HEK293 (cell line): ENCODE data around the gene ACADVL.
"Not testable (repeated sequence)": the region's sequence is repeated elsewhere in the genome, so short reads cannot be mapped to it uniquely, and the experiment has no call there.

ENCODE experiments used
- CTCF ChIP-seq: fragments of 450-650 bp; formaldehyde crosslinking; IDR thresholded peaks from 2 replicates; pipeline ENCODE4 v1.5.1; 2016; ENCODE audit warnings: missing biosample characterization, missing genetic modification characterization
- YY1 ChIP-seq: fragments of 450-650 bp; formaldehyde crosslinking; IDR thresholded peaks from 2 replicates; pipeline ENCODE4 v1.5.1; 2018; ENCODE audit warnings: missing biosample characterization, missing genetic modification characterization
- ZBTB44 ChIP-seq: fragments of 450-650 bp; IDR thresholded peaks from 2 replicates; pipeline ENCODE4 v1.5.1; 2018; ENCODE audit warnings: missing biosample characterization, mild to moderate bottlenecking, missing genetic modification characterization
- ZNF138 ChIP-seq: fragments of 450-650 bp; formaldehyde crosslinking; IDR thresholded peaks from 2 replicates; pipeline ENCODE4 v1.5.1; 2016; ENCODE audit warnings: missing biosample characterization, missing genetic modification characterization, borderline replicate concordance
- ZNF571 ChIP-seq: fragments of 450-650 bp; formaldehyde crosslinking; IDR thresholded peaks from 2 replicates; pipeline ENCODE4 v1.5.0; 2017; ENCODE audit warnings: missing biosample characterization, missing genetic modification characterization
- ZNF670 ChIP-seq: fragments of 450-650 bp; formaldehyde crosslinking; IDR thresholded peaks from 2 replicates; pipeline ENCODE4 v1.5.1; 2016; ENCODE audit warnings: missing biosample characterization, missing genetic modification characterization, low read depth
- ZNF776 ChIP-seq: fragments of 450-650 bp; formaldehyde crosslinking; IDR thresholded peaks from 2 replicates; pipeline ENCODE4 v1.5.0; 2017; ENCODE audit warnings: missing biosample characterization, missing genetic modification characterization, borderline replicate concordance
- ZXDB ChIP-seq: fragments of 450-650 bp; formaldehyde crosslinking; IDR thresholded peaks from 2 replicates; pipeline ENCODE4 v1.5.1; 2016; ENCODE audit warnings: missing biosample characterization, missing genetic modification characterization
- TF ChIP-seq, protein P1 (sequence below): fragments of 450-650 bp; formaldehyde crosslinking; IDR thresholded peaks from 2 replicates; pipeline ENCODE4 v1.5.1; 2016; ENCODE audit warnings: missing biosample characterization, missing genetic modification characterization, borderline replicate concordance

DNA sequence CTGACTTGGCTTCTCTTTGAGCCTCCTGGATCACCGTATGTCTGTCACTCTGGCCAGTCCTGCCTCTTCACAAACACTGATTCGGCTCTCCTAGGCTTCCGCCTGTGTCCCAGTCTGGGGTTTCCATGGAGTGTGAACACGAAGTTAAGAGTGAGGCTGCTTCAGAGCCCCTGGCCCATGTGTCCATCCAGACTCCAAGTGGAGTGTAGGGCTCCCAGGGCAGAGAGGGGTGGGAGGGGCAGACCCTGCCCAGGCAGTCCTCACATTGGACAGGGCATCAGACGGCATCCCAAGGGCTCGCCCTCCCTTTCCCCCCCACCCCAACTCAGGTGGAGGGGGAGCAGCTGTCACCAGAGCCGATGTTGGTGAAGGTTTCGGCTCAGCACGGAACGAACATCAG, 24.1 kb downstream of the ACADVL start:
- TF ChIP-seq ZNF571 (tag by site-specific recombination); CTCF (tag by site-specific recombination); ZNF670 (tag by site-specific recombination); ZNF138; ZXDB (tag by site-specific recombination); YY1 (tag by site-specific recombination); ZNF776; ZBTB44: not testable (repeated sequence)
- TF ChIP-seq, protein P1, sequence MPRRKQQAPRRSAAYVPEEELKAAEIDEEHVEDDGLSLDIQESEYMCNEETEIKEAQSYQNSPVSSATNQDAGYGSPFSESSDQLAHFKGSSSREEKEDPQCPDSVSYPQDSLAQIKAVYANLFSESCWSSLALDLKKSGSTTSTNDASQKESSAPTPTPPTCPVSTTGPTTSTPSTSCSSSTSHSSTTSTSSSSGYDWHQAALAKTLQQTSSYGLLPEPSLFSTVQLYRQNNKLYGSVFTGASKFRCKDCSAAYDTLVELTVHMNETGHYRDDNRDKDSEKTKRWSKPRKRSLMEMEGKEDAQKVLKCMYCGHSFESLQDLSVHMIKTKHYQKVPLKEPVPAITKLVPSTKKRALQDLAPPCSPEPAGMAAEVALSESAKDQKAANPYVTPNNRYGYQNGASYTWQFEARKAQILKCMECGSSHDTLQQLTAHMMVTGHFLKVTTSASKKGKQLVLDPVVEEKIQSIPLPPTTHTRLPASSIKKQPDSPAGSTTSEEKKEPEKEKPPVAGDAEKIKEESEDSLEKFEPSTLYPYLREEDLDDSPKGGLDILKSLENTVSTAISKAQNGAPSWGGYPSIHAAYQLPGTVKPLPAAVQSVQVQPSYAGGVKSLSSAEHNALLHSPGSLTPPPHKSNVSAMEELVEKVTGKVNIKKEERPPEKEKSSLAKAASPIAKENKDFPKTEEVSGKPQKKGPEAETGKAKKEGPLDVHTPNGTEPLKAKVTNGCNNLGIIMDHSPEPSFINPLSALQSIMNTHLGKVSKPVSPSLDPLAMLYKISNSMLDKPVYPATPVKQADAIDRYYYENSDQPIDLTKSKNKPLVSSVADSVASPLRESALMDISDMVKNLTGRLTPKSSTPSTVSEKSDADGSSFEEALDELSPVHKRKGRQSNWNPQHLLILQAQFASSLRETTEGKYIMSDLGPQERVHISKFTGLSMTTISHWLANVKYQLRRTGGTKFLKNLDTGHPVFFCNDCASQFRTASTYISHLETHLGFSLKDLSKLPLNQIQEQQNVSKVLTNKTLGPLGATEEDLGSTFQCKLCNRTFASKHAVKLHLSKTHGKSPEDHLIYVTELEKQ (tag by site-specific recombination): not testable (repeated sequence)
